Eye (tissue), 1 donor: ENCODE data around the gene DRC7.
"Not testable (repeated sequence)": the region's sequence is repeated elsewhere in the genome, so short reads cannot be mapped to it uniquely, and the experiment has no call there.

Source experiments
- DNase-seq: peaks from one replicate; pipeline ENCODE4 v3.0.0-alpha.2; 2015

The DRC7 gene

DNA sequence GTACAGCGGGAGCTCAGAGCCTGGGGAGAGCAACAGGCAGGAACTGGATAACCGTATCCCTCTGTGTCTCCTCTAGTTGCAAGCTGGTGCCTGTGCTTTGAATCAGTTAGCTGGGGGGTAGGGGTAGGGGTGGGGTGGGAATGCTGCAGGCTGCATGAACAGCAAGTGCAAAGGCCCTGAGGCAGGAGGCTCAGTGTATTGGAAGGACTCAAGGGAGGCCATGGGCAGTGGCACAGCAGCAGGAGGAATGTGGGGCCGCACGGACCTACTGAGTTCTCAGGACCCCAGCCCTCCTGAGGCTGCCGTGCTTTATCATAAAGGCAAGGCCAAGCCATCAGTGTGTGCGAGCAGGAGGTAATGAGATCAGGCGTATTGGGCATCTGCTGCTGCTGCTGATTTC lies 44.2 kb downstream of the DRC7 start:
- DNase-seq: no peak

DNA sequence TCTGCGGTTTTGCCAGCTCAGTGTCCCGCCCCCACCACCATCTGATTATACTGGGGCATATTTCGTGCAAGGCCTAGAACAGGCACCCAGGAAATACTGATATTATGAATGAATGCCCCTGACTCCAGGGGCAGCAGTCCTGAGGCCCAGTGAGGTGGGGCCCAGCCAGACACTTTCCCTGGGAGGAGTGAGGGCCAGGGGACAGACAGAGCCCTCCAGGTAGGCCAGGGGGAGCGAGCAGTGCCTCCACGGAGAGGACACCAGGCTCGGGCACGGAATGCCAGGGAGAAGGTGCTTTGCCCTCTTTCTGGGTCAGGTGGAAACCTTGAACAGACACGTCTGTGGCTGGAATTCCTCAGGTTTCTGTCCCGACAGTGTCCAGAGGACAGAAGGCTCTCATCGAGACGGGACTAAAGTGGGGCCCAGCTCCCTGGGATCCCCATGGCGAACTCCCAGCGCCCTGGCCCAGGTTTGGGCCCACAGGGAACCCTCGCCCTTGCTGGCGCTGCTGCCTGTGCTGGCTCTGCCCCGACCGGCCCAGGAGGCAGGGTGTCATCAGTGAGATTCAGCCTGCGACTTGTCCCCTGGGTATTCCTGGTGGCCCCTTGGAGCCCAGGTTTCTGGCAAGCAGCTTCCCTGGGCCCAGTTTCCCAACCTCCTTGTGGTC lies 45.3 kb downstream of the DRC7 start:
- DNase-seq: no peak

DNA sequence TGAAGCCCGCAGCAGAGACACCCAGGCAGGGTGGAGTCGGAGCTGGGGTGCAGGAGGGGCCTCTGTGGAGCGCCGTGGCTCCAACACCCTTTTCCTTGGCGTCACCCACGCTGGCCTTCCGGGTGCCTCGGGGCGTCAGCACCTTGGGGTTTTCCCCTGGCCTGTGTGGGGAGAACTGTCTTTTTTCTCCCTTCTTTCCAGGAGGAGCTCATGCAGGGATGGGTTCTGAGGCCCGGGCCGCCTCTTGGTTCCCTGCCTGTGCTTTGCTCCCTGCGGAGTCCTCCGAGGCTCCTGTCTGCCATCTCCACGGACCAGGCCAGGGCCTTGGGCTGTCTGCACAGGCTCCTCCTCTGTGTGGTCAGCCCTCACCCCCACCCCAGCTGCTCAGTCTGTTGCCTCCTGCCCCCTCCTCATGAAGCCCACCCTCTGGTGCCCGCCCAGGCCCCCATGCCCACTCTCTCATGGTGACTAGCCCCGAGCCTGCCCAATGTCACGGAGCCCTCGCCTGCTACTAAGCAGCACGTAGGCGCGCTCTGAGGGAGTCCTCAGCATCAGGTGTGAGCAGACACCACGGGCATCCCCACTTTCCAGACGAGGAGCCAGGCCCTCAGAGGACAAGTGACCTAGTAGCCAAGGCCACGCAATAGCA lies 45.9 kb downstream of the DRC7 start:
- no peak for DNase-seq

DNA sequence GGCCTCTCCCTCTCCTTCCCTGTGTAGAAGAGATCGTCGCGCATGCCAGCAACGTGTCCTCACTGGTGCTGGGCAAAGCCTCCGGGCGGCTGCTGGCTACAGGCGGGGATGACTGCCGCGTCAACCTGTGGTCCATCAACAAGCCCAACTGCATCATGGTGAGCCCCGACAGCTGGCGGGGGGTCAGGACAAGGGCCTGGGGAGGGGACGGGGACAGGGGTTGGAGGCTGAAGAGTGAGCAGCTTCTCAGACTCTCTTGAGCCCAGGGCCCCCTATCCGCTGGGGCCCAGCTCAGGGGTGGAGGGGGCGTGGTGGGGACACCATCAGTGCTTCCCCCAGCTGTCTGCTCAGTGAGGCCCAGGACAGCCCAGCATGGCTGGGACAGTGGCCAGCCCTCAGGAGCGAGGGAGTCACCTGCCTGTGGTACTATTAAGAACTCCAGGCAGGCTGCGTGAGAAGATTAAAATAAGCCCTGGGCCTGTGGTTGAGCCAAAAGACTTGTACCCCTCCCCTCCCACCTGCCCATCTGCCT lies 47.1 kb downstream of the DRC7 start:
- no peak for DNase-seq

DNA sequence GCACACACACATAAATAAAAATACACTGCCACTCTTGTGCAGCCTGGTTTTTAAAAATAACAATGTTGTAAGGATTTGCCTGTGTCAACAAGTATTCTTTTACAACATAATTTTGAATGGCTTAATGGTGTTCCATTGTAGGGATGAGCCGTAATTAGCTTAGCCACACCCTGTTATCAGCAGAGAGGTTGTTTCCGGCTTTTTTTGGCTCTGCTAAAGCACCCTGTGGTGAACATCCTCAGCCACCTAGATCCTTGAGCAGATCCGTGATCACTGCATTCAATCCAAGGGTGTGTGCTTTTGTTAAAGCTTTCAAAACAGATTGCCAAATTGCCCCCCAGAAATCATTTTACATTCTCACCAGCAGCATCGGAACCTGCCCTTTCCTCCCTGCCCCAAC lies 47.9 kb downstream of the DRC7 start:
- no peak for DNase-seq

DNA sequence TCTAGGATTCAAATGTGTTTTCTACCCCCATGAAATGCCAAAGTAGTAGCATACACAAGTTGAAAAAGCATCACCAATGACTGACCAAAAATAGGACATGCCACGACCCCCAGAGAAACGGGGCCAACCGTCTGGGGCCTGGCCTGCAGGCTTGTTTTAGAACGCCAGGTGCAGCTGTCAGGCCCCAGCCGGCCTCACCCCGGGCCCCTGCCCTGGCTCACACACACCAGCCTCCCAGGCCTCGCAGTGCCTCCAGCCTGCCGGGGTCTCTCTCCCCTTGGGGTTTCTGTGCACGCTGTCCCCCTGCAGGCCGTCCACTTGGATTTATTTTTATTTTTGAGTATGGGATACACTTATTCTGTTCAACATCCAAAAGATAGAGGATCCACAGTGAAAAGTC lies 48.9 kb downstream of the DRC7 start:
- no peak for DNase-seq

DNA sequence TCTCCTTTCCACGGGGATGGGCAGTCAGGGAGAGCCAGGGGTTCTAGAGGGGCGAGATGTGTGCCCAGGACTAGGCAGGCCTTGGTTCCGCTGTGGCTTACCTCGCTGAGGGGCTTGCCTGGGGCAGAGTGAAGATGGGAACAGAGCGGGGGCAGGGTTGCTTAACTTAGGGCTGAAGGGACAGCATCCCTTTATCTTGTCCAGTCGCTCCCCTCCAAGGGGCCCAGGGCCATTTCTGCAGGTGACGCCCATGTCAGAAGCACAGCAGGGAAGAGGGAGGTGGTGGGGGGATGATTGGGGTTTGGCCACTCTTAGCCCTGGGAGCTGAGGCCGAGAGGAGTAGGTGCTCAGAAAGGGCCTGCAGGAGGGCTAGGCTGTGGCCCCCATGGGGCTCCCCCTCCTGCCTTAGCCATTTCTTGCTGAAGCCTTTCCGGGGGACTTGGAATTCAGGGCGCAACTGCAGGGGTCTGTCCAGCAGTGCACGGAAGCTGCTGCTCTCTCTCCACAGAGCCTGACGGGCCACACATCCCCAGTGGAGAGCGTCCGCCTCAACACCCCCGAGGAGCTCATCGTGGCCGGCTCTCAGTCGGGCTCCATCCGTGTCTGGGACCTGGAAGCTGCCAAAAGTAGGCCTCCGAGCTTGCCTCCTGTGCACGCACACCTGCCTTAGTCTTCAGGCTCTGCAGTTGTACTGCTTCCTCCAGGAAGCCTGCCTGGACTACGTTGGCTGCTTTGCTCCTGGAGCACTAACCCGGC lies 49.5 kb downstream of the DRC7 start:
- no peak for DNase-seq

DNA sequence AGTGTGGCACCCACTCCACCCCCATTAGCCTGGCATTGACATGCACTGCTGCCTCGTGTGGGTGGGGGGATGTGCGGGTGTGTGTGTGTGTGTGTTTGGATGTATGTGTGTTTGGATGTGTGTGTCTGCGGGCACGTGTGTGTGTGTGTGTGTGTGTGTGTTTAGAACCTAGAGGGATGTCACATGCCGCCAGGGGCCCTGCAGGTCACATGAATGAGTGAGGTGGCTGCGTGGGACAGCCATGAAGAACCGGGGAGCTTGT lies 50.0 kb downstream of the DRC7 start:
- no peak for DNase-seq

DNA sequence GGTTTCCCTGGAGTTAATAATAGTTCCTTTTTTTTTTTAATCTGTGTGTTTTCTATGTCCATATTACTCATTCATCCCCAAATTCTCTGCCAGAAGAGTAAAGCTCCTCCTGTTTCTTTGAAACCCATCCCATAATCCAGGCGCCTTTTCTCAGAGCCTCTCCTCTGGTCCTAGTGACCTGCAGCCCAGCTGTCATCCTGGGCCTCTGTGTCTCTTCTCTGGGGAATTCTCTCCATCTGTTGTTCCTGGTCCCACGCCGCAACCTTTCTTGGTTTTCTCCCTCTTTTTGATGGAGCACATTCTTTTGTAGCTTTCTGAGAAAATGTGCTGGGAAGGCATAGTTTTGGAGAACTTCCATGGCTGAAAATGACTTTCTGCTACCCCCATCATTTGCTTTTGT lies 51.2 kb downstream of the DRC7 start:
- no peak for DNase-seq

DNA sequence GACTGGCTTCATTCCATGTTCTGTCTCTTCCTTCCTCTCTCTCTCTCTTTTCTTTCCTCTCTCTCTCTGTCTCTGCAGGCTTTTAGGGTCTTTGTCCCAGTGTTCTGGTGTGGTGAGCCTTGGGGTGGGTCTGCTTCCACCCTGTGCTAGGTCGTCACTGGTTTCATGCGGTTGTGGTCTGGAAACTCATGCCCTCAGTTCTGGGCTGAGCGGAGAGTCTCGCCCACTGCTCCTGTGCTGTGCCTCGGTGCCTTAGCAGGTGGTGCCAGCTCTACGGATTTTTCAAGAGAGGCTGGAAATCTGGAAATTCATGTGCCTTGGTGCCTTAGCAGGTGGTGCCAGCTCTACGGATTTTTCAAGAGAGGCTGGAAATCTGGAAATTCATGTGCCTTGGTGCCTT lies 51.7 kb downstream of the DRC7 start:
- DNase-seq: not testable (repeated sequence)

DNA sequence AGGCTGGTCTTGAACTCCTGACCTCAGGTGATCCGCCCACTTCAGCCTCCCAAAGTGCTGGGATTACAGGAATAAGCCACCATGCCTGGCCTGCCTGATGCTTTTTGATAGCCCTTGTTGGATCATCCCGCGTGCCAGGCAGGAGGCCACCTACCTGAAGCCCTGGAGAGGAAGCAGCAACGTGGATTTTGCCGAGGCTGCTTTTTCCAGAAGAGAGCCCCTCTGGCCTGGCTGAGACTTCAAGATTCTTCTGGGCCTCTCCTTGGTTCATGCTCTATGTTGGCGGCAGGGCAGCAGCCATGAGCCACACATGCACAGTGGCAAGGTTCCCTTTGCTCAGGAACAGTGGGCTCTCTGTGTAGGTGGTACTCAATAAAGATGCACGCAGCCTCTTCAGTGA lies 52.5 kb downstream of the DRC7 start:
- no peak for DNase-seq

DNA sequence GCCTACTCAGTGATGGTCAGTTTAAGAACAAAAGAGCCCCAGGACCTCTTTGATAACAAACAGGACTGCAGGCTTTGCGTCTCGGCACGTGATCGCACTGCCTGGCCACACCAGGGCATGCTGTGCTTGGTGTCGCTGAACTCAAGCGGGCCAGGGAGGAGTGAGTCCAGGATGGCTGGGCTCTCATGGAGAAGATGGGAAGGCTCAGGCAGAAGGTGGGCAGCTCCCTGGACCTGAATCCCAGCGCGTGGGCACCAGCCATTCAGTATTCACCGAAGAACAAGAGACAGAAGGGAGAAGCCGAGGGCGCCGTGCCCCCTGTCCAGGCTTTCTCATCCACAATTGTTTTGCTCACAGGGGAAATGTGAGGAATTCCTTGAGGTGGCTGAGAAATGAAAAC lies 52.9 kb downstream of the DRC7 start:
- DNase-seq: no peak

DNA sequence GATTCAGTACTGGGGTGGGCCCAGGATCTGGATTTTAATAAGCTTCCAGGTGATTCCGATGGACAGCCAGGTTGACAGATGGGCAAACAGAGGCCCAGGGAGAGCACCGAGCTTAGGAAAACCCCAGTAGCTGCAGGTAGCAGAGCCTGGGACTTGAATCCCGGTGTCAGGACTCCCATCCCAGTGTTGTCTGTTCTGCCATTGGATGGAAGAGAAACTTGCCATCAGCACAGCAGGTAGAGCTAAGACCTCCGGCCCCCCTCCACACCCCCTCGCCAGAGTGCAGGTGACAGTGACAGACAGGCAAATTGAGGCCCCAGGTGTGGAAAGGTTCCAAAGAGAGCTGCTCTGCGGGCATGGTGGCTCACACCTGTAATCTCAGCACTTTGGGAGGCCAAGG lies 53.4 kb downstream of the DRC7 start:
- no peak for DNase-seq

DNA sequence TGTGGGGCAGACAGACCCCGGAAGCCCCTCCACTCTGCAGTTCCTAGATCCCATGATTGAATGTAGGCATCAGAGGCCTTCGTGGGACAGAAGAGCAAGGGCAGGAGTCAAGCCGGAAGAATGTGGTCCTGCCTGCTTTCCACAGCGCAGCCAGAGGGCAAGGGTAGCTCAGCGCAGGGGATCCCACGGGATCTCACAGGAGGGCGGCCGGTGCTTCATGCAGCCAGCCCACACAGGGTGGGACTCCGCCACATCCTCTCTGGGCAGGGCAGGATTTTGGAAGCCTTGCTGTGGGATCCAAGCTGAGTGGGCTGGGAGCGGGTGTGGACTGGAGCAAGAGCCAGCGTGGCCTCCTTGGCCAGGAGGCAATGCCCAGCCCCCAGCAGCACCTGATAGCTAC lies 54.0 kb downstream of the DRC7 start:
- DNase-seq: no peak

DNA sequence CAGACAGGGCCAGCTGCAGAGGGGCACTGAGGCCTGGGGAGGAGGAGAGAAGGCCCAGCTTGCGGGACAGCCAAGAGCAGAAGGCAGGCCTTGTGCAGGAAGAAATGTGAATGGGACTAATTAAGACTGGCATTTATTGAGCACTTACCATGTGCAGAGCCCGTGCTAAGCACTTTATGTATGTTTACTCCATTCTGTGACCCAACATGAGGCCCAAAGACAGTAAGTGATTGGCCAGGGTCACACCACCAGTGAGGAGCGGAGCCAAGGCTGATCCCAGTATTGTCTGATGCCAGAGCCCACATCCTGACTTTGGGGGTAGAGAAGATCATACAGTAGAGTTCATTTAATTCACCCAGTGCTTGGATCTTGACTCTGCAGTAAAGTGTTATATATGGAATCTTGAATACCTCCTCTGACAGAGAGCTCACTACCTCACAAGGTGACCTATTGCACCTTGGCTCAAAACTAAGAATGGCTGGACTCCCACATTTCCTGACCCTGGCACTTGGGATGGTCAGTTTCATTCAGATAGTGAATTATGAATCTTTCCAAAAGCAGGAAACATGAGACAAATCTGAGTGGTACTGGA lies 54.6 kb downstream of the DRC7 start:
- DNase-seq: no peak

DNA sequence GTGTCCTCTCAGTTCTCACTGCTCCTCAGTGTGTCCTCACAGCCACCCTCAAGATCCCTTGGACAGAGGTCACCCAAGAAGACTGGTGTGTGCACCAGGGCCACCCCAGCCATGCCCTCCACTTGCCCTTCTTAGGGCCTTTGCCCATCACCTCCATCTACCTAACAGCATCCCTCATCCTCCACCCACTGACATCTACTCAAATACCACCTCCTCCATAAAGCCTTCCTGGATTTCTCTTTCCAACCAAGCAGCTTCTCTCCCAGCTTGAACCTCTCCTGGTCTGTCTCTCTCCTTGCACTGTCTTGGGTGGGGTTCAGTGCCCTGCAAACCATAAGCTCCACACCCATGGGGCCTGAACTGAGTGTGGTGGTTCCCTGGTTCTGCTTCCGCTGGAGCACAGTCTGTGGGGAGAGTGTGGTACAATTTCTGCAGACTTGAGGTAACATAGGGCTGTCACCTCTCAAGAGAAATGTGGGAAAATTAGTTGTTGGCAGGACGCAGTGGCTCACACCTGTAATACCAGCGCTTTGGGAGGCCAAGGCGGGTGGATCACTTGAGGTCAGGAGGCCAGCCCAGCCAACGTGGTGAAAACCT lies 55.3 kb downstream of the DRC7 start:
- DNase-seq: no peak

DNA sequence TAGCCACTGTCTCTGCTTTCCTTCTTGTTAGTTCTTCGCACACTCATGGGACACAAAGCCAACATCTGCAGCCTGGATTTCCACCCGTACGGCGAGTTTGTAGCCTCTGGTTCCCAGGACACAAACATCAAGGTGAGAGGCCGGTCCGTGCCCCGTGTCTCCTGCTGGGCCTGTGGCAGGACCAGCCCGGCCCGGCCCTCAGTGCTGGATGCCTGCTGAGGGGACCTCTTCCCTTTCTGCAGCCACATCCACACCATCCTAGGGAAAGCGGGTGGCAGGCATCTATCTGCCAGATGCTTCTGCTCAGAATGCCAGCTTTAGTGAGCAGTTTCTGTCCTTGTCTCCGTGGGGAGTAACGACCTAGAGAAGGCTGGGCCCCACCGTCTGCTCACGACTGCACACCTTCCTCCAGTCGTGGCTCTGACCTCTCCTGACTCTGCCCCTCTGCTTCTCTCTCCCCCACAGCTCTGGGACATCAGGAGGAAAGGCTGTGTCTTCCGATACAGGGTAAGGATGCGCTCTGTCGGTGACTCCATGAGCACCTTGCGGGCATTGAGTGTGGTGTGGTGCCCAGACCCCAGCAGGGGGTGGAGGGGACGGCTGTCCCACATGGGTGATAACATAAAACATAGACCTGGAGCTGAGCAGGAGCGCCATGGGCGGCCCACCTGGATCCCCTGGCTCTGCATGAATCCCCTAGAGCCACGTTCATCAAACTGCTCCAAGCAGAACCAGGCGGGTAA lies 56.4 kb downstream of the DRC7 start:
- DNase-seq: no peak

DNA sequence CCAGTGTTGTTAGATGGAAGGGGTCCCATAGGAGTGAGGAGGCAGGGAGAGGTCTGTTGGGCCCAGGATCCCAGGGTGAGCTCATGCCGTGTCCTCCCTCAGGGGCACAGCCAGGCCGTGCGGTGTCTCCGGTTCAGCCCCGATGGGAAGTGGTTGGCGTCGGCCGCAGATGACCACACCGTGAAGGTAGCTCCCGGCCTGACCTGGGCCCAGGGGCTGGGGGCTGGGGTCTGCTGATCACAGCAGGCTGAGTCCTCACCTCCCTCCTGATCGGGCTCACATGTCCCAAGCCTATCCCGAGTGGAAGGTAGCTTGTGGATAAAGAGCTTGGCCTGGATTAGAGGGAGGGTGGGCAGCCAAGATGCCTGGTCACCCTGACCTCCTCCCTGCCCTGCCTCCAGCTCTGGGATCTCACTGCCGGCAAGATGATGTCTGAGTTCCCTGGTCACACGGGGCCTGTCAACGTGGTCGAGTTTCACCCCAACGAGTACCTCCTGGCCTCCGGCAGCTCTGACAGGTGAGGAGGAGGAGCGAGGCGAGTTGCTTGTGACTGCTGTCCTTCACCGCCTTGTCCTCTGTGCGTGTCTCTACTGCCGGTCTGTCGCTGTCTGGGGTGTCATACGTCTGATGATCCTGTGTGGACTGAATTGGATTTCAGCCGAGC lies 57.1 kb downstream of the DRC7 start:
- no peak for DNase-seq

DNA sequence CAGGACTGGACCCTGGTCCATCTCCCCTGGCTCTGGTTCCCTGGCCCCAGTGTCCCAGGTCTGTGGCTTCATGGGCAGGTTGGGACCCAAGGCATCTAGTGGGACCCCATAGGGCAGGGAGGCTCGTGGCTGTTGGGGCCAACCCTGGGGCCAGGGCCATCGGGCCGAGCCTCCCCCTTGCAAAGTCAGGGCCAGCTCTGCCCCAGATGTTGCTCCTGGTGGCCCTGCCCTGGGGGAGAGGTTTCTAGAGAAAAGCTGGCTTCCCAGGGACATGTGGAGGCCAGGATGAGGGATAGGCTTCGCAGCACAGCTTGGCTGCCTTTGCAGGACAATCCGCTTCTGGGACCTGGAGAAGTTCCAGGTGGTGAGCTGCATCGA lies 57.6 kb downstream of the DRC7 start:
- DNase-seq: no peak

DNA sequence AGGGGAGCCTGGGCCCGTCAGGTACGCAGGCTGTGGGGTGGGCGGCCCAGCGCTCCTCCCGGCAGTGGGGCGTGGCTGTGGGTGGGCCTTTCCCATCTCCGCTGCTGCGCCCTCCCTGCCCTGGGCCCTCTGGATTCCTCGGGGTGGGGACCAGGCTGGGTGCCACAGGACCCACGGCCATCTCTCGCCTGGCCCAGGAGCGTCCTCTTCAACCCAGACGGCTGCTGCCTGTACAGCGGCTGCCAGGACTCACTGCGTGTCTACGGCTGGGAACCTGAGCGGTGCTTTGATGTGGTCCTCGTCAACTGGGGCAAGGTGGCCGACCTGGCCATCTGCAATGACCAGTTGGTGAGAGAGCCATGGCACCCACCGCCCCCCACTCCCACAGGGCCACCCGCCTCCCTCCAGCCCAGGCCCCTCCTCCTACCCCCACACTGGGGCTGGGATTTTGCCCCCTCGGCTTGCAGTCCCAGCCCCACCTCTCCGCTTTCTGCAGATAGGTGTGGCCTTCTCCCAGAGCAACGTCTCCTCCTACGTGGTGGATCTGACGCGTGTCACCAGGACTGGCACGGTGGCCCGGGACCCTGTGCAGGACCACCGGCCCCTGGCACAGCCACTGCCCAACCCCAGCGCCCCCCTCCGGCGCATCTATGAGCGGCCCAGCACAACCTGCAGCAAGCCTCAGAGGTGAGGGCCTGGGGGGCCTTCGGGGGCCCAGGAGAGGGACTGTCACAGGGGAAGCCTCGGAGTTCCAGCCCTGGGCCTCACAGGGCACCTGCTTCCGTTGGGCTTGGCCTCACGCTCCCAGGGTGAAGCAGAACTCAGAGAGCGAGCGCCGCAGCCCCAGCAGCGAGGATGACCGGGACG lies 58.2 kb downstream of the DRC7 start:
- DNase-seq: no peak
